HG03342 (cell line): ENCODE data around the gene SLFN12.
"Not testable (repeated sequence)": the region's sequence is repeated elsewhere in the genome, so short reads cannot be mapped to it uniquely, and the experiment has no call there.

Source experiments
- ATAC-seq: cut with Tn5 transposase; IDR thresholded peaks from one replicate; pipeline ENCODE4 v1.9.1; 2021; ENCODE audit warnings: mild to moderate bottlenecking, moderate library complexity; ENCODE audit not compliant: unreplicated experiment

The SLFN12 gene

GRCh38 chr17:35414707-35415106, 17.6 kb downstream of the SLFN12 start:
- ATAC-seq: not testable (repeated sequence)

GRCh38 chr17:35414247-35414646, 18.1 kb downstream of the SLFN12 start:
- no peak for ATAC-seq

- no peak for ATAC-seq
Observed at GRCh38 chr17:35407531-35407930, 24.8 kb downstream of the SLFN12 start.

- ATAC-seq: no peak
Observed at GRCh38 chr17:35406568-35406967, 25.7 kb downstream of the SLFN12 start.

DNA sequence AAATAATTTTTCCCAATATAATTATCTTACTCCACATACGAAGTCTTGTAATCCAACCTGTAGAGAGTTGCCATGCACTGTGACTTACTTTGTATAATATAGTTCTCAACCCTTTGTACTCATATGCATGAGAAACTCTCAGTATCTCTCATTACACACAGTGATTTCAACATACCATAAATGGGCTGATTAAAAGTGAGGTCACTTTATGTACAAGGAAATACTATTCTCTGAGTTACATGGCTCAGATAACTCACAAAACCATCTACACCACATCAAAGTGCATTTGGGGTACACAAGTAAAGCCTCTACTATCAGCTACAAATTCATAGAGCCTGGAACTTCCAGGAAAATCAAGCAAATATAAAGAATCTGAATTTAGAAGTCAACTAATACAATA, 27.9 kb downstream of the SLFN12 start:
- ATAC-seq: no peak

GRCh38 chr17:35393783-35394182, 38.5 kb downstream of the SLFN12 start:
- ATAC-seq: not testable (repeated sequence)

GRCh38 chr17:35390663-35391062, 41.6 kb downstream of the SLFN12 start:
- no peak for ATAC-seq

- ATAC-seq: no peak
Observed at GRCh38 chr17:35390156-35390555, 42.1 kb downstream of the SLFN12 start.

GRCh38 chr17:35387496-35387895, 44.8 kb downstream of the SLFN12 start:
- no peak for ATAC-seq

GRCh38 chr17:35377706-35378105, 54.6 kb downstream of the SLFN12 start:
- no peak for ATAC-seq

DNA sequence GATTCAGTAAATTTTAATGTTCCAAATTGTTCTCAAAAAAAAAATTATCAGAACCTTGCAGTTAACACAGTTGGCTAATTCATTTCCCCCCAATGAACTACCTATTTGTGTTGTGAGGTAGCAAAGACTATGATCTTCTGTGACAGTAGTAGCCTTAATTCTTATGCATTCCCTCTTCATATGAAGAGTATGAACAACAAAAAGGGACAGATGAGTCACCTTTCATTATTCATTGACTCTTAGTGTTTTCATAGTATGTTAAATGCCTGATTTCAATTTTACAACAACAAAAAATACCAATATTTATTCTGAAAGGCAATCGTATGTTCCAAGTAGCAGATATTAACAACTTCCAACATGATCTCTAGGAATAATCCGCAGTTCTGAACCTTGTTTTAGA, 55.2 kb downstream of the SLFN12 start:
- no peak for ATAC-seq

DNA sequence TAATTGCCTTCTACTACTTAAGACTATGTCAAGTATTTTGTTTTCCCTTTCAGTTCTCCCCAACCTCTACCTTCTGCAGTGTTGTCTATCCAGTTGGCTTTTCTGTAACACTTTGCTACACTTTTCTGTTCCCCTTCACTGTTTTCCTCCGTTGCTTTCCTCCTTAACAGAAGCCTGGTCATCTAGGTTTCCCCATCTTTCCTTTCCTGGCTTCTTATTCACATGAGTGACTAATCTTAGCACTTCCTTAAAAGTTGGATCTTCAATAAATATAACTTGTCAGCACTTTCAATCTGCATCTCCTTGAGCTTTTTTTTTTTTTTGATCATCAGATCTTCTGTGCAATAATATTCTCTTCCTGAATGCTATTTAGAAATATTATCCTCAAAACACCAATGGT, 56.1 kb downstream of the SLFN12 start:
- no peak for ATAC-seq

DNA sequence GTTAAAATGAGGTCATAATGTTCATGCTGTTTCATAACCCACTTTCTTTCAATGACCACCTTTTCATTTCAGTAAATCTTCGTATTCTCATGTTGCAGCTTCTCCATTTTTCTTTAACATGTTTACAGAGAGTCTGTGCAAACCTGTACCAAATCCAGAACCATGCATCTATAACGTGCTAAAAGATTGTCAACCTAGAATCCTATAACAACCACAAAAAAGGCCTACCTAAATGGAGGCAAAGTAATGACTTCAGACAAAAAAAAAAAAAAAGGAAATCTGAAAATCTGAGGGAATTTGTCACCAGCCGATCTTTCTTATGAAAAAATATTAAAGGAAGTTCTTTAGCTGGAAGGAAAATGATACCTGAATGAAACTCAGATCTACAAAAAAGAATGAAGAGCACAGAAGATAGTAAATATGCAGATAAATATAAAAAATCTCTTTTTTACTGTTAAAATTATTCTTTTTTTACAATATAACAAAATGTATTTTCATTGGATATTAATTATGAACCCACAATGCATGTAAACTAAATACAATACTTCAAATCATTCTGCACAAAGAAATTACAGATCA, 57.4 kb downstream of the SLFN12 start:
- ATAC-seq: no peak

GRCh38 chr17:35373984-35374765, 58.1 kb downstream of the SLFN12 start:
- ATAC-seq: no peak

GRCh38 chr17:35373534-35373983, 58.7 kb downstream of the SLFN12 start, which contains the start of gene SLFN11:
SLFN11 (minus strand) TSS chr17:35373621; CDS start chr17:35363807, 9,814 bp downstream.
- ATAC-seq: peak; percentile 53

GRCh38 chr17:35372846-35373533, 59.3 kb downstream of the SLFN12 start:
- peak; percentile 27 for ATAC-seq

DNA sequence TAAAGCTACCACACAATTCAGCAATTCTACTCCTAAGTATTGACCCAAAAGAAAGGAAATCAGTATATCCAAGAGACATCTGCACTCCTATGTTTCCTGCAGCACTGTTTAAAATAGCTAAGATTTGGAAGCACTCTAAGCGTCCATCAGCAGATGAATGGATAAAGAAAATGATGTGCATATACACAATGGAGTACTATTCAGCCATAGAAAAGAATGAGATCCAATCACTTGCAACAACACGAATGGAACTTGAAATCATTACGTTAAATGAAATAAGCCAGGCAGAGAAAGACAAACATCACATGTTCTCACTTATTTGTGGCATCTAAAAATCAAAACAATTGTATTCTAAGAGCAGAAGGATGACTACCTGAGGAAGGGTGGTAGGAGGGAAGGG, 60.4 kb downstream of the SLFN12 start:
- ATAC-seq: no peak

DNA sequence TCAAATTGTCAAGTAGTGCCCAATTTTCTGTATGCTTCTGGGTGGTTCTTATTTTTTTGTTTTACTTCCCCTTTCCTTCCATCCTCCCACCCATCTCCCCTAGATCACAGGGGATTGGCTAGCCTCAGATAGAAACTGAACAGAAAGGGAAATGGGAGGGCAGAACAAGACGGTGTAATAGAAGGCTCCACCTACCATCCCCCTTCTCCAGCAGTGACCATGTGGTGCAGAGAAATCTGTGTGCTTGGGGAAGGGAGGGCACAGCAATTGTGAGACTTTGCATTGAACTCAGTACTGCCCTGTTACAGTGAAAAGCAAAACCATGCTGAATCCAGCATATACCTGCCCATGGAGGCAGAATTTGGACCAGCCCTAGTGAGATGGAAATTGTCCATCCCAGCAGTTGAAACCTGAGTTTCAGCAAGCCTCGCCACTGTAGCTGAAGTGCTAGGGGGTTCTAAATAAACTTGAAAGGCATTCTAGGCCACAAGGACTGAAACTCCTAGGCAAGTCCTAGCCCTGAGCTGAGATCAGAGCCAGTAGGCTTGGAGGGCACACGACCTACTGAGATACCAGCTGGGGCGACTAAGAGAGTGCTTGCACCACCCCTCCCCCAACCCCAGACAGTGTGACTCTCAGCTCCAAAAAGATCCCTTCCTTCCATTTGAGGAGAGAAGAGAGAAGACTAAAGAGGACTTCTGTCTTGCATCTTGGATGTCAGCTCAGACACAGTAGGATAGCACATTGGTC, 64.0 kb downstream of the SLFN12 start:
- peak; percentile 98 for ATAC-seq

DNA sequence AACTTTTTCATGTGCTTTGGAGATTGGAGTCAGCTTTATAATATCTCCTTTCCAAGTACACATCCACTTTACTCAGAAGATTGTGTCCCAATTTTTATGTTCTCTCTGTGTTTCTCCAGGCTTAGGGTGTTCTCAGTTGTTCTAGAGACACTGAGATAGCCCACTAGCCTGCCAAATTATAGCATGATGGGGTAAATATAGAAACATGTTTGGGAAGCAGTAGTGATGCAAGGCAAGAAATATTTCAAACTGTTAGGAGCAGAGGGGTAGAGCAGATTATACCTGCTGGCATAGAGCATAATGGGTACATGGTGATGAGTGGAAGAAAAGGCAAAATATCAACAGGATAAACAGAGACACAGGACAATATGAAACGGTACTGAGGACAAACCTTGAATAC, 71.3 kb downstream of the SLFN12 start:
- no peak for ATAC-seq
